K562 (cell line): ENCODE data around the gene SHISAL1. TPM values are rescaled to one million over a fixed set of nuclear protein-coding genes. Genes with fewer than 3 reads are reported as not detected.

Experiments
- ATAC-seq: fragments of 200-7000 bp; cut with Tn5 transposase; 3 replicates; pipeline ENCODE4 v1.9.1; 2020; ENCODE audit warnings: moderate library complexity
- BruUV-seq: library from RNA; stranded (reverse); fragments of 400-500 nt; replicated peaks from 2 replicates; lab custom pipeline; 2021; lab: Mats Ljungman, UMichigan
- CTCF ChIA-PET: fragments of 300-600 bp; formaldehyde crosslinking; extraction: SDS; loops from one replicate; lab custom pipeline; 2021; ENCODE audit warnings: low intra/inter-chr PET ratio; lab: Yijun Ruan, JAX
- POLR2A ChIA-PET: fragments of 300-600, 350-650 bp; sonication (Branson Sonifier 250); formaldehyde crosslinking; extraction: SDS; loops from one replicate; lab custom pipeline; 2021; ENCODE audit warnings: antibody characterized with exemption, inconsistent platforms; lab: Yijun Ruan, JAX
- DNase-seq, 4 experiments: peaks; one replicate each; pipeline versions ENCODE4 v3.0.0 to v3.0.0-alpha.2; 2011 to 2018; ENCODE audit warnings: low spot score in 3 of 4, mixed read lengths in 3 of 4; ENCODE audit errors: extremely low read depth in 1 of 4
- FAIRE-seq: peaks from 2 replicates; lab custom pipeline; 2011; peaks lifted over from hg19 to GRCh38; lab: Jason Lieb, UNC
- H2AFZ ChIP-seq: 2 replicates; pipeline ENCODE4 v1.6.0; 2011; ENCODE audit warnings: low read depth, low read length, control low read depth, inconsistent platforms
- H3K27ac ChIP-seq: fragments of 200-600 bp; 3 replicates; pipeline ENCODE4 v1.8.0; 2011; ENCODE audit warnings: low read depth, mild to moderate bottlenecking, control low read depth, inconsistent platforms, low read length, moderate library complexity, mixed read lengths; ENCODE audit errors: extremely low read depth
- H3K27me3 ChIP-seq, 2 experiments: fragments of 300-600 bp in 1 of 2; 2 replicates in 1 of 2; 3 replicates in 1 of 2; pipeline versions ENCODE4 v1.6.0 to v1.8.0; 2011; ENCODE audit warnings: inconsistent platforms in 2 of 2, low read length in 2 of 2, mild to moderate bottlenecking in 1 of 2, mixed read lengths in 1 of 2, moderate library complexity in 1 of 2; ENCODE audit not compliant: control insufficient read depth in 2 of 2, insufficient read depth in 2 of 2
- H3K36me3 ChIP-seq: fragments of 300-600 bp; 3 replicates; pipeline ENCODE4 v1.8.0; 2011; ENCODE audit warnings: mild to moderate bottlenecking, low read length, inconsistent platforms; ENCODE audit not compliant: control insufficient read depth, insufficient read depth
- H3K4me1 ChIP-seq, 2 experiments: fragments of 200-600 bp in 1 of 2; replicated peaks in 1 of 2; 2 replicates in 1 of 2; 3 replicates in 1 of 2; pipeline versions ENCODE4 v1.5.1 to v1.8.0; 2011; ENCODE audit warnings: inconsistent platforms in 2 of 2, low read length in 2 of 2, mild to moderate bottlenecking in 1 of 2, mixed read lengths in 1 of 2, moderate library complexity in 1 of 2; ENCODE audit not compliant: control insufficient read depth in 2 of 2, insufficient read depth in 2 of 2
- H3K4me2 ChIP-seq: 2 replicates; pipeline ENCODE4 v1.6.1; 2011; ENCODE audit warnings: low read length, control low read depth, inconsistent platforms, mixed read lengths; ENCODE audit not compliant: insufficient read depth
- H3K4me3 ChIP-seq: fragments of 200-600 bp; sonication (generic), shearing (Covaris generic); 2 replicates; pipeline ENCODE4 v1.5.1; 2016; ENCODE audit warnings: control low read depth, inconsistent platforms
- H3K79me2 ChIP-seq: fragments of 200-600 bp; 3 replicates; pipeline ENCODE4 v1.8.0; 2011; ENCODE audit warnings: low read length, inconsistent platforms; ENCODE audit not compliant: control insufficient read depth, insufficient read depth
- H3K9ac ChIP-seq, 2 experiments: 2 replicates each; pipeline versions ENCODE4 v1.6.0 to v1.6.1; 2011; ENCODE audit warnings: low read depth in 2 of 2, low read length in 2 of 2, control low read depth in 1 of 2, inconsistent platforms in 1 of 2, mild to moderate bottlenecking in 1 of 2, mixed read lengths in 1 of 2; ENCODE audit not compliant: insufficient read depth in 1 of 2
- H3K9me1 ChIP-seq: one replicate; pipeline ENCODE4 v1.6.0; 2011; ENCODE audit warnings: inconsistent platforms, mild to moderate bottlenecking, low read length, moderate library complexity; ENCODE audit not compliant: control insufficient read depth, insufficient read depth
- H3K9me3 ChIP-seq: replicated peaks from 2 replicates; pipeline ENCODE4 v1.5.1; 2011; ENCODE audit warnings: low read depth, low read length, inconsistent platforms; ENCODE audit not compliant: control insufficient read depth, insufficient read depth
- H4K20me1 ChIP-seq: replicated peaks from 2 replicates; pipeline ENCODE4 v1.6.1; 2011; ENCODE audit warnings: low read length, inconsistent platforms, mixed read lengths; ENCODE audit not compliant: control insufficient read depth, insufficient read depth
- CBX8 ChIP-seq: fragments of 200-600 bp; sonication (generic); IDR thresholded peaks from 2 replicates; pipeline ENCODE4 v1.6.1; 2012; ENCODE audit warnings: borderline replicate concordance, mixed run types, low read depth, mild to moderate bottlenecking, moderate library complexity, mixed read lengths, low read length, control low read depth, inconsistent platforms; ENCODE audit not compliant: poor library complexity, severe bottlenecking; ENCODE audit errors: extremely low read depth
- CHD1 ChIP-seq: fragments of 200-600 bp; sonication (generic); IDR thresholded peaks from one replicate; pipeline ENCODE4 v1.6.1; 2012; ENCODE audit warnings: mild to moderate bottlenecking, moderate library complexity, low read length, inconsistent platforms
- E2F3 ChIP-seq: fragments of 250-450 bp; sonication (Bioruptor Pico); IDR thresholded peaks from 2 replicates; pipeline ENCODE4 v1.4.0; 2020; ENCODE audit warnings: mild to moderate bottlenecking
- EWSR1 ChIP-seq: fragments of 450-650 bp; IDR thresholded peaks from 2 replicates; pipeline ENCODE4 v1.6.1; 2018; ENCODE audit warnings: borderline replicate concordance, mild to moderate bottlenecking, low read depth, moderate library complexity; ENCODE audit not compliant: partially characterized antibody
- GATA2 ChIP-seq: sonication (generic); formaldehyde crosslinking; IDR thresholded peaks from 2 replicates; pipeline ENCODE4 v1.4.0; 2020; ENCODE audit warnings: mild to moderate bottlenecking, missing genetic modification reagents
- HES1 ChIP-seq: fragments of 450-650 bp; IDR thresholded peaks from 2 replicates; pipeline ENCODE4 v1.6.1; 2016; ENCODE audit warnings: low read depth, mild to moderate bottlenecking, moderate library complexity
- HOXB6 ChIP-seq: fragments of 250-450 bp; sonication (Bioruptor Pico); IDR thresholded peaks from 2 replicates; pipeline ENCODE4 v1.5.1; 2022; ENCODE audit warnings: mild to moderate bottlenecking, borderline replicate concordance
- NBN ChIP-seq: fragments of 450-650 bp; IDR thresholded peaks from 2 replicates; pipeline ENCODE4 v1.6.1; 2016; ENCODE audit warnings: low read depth, mild to moderate bottlenecking
- POLR2AphosphoS2 ChIP-seq: IDR thresholded peaks from 2 replicates; pipeline ENCODE4 v1.6.1; 2012; ENCODE audit warnings: low read length, improper control_type of control experiment
- RNF2 ChIP-seq: sonication (generic); IDR thresholded peaks from 2 replicates; pipeline ENCODE4 v1.6.1; 2016
- SIN3A ChIP-seq, 2 experiments: fragments of 150-350 bp in 1 of 2; IDR thresholded peaks; 2 replicates each; pipeline ENCODE4 v1.6.1; 2011 to 2016; ENCODE audit warnings: borderline replicate concordance in 2 of 2, low read depth in 2 of 2, low read length in 2 of 2, mild to moderate bottlenecking in 2 of 2, moderate library complexity in 2 of 2; ENCODE audit not compliant: control insufficient read depth in 1 of 2
- SMARCE1 ChIP-seq: fragments of 450-650 bp; IDR thresholded peaks from 2 replicates; pipeline ENCODE4 v1.7.1; 2016; ENCODE audit warnings: mild to moderate bottlenecking
- SNIP1 ChIP-seq: fragments of 450-650 bp; IDR thresholded peaks from 2 replicates; pipeline ENCODE4 v1.7.1; 2017; ENCODE audit warnings: low read depth, mild to moderate bottlenecking
- STAT5A ChIP-seq: IDR thresholded peaks from 2 replicates; pipeline ENCODE4 v1.6.1; 2012; ENCODE audit warnings: low read length, inconsistent platforms, borderline replicate concordance
- TEAD2 ChIP-seq: fragments of 450-650 bp; IDR thresholded peaks from 2 replicates; pipeline ENCODE4 v1.6.1; 2016; ENCODE audit warnings: missing genetic modification characterization, control low read depth, missing compliant biosample characterization
- THAP12 ChIP-seq: fragments of 250-450 bp; sonication (Bioruptor Pico); IDR thresholded peaks from 2 replicates; pipeline ENCODE4 v1.9.0; 2021; ENCODE audit warnings: mild to moderate bottlenecking, inconsistent platforms
- ZKSCAN1 ChIP-seq: fragments of 150-350 bp; IDR thresholded peaks from 2 replicates; pipeline ENCODE4 v1.6.1; 2016; ENCODE audit warnings: low read depth, low read length
- ZNF282 ChIP-seq: sonication (generic); formaldehyde crosslinking; IDR thresholded peaks from 2 replicates; pipeline ENCODE4 v1.8.1; 2023; ENCODE audit warnings: missing genetic modification reagents
- ZNF436 ChIP-seq: fragments of 250-450, 450-650 bp; sonication (Bioruptor Pico); formaldehyde crosslinking; IDR thresholded peaks from 2 replicates; pipeline ENCODE4 v1.7.0; 2020; ENCODE audit warnings: mild to moderate bottlenecking
- ZNF778 ChIP-seq: fragments of 450-650 bp; formaldehyde crosslinking; IDR thresholded peaks from 2 replicates; pipeline ENCODE4 v1.4.0; 2020; ENCODE audit warnings: mild to moderate bottlenecking, moderate library complexity
- WGBS: fragments of 100-300 bp; shearing (Covaris generic); methylation state at CpG from one replicate; pipeline ENCODE4 v1.1.6; 2016; ENCODE audit warnings: low coverage, mixed read lengths; ENCODE audit not compliant: insufficient coverage; ENCODE audit errors: missing lambda C conversion rate; 5-methylcytosine and 5-hydroxymethylcytosine counted together
- in situ Hi-C: fragments of 300-500 bp; cut with MboI; formaldehyde crosslinking; loops from 4 replicates; pipeline ENCODE4 v1.15.0; 2018; ENCODE audit warnings: inconsistent platforms, mixed read lengths
- intact Hi-C: fragments of 100-400 bp; cut with micrococcal nuclease; formaldehyde crosslinking; loops from 2 replicates; pipeline ENCODE4 v1.14.2; 2022
- polyA plus RNA-seq, 8 experiments: library from polyadenylated mRNA; depleted of rRNA in 4 of 8; stranded (reverse) in 5 of 8; unstranded in 3 of 8; fragments of >200 nt; fragmentation: Nextera tagmentation in 2 of 8; fragmentation: Illumina TruSeq in 1 of 8; extraction: Ambion mirVana in 2 of 8; extraction: Trizol in 1 of 8; gene quantifications; 2 replicates each; pipeline versions ENCODE4 v1.2.1 to v1.2.3, GENCODE V29; 2011 to 2014; ENCODE audit warnings: inconsistent platforms in 1 of 8, missing spikeins in 1 of 8
- total RNA-seq, 7 experiments: library from RNA; depleted of rRNA in 6 of 7; stranded (reverse); fragments of >200 nt in 6 of 7; fragmentation: Illumina TruSeq in 2 of 7; extraction: Trizol in 2 of 7; gene quantifications; 2 replicates each; pipeline versions ENCODE4 v1.2.1 to v1.2.3, GENCODE V29; 2011 to 2021; ENCODE audit warnings: low replicate concordance in 1 of 7

SHISAL1 gene
- total and polyA plus RNA-seq, 9 of the 15 experiments (the other 6 are each of a cell fraction or from before 2014, with no cell fraction given) = not detected

DNA sequence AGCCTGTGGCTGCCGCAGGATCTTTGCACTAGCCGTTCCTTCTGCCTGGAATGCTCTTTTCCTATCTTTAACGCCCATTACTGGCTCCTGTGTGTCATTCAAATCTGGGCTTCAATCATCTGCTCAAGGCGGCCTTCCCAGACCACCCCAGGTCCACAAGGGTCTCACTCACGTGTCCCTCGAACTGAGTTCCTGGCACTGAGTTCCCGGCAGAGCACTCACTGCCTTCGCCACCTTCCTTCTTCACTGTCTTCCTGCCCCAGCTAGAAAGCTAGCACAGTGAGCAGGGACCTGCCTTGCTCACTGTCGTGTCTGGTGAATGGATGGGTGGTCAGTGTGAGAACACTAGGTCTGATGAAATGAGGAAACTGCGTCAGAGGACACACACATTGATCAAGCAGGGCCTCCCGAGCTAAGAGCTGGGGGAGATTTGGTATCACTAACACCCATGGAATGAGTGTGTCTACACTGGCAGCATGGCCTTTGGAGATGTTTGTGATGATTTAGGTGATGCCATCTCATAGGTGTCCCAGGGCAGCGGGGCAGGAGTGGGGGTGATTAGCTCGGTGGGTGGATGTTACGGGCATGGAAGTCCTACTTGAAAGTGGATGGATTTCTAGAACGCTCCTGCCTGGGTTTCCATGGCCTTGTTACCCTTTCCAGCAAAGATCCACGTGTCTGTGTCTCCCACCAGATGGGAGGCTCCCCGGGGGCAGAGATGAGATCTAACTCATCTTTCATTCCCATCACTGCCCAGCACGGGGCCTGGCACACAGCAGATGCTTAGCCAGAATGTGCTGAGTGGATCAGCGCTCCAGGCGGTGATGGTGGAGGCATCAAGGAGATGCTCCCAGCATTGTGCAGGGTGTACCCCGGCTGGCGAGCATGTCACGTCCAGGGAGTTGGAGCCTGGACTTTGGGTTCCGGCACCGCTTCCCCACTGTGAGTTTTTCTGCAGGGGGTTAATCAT is 64.5 kb downstream of the SHISAL1 start:
- no peak overlapping the region for H3K9ac ChIP-seq
- H3K4me1 ChIP-seq = no peaks in the 10 kb centered on the region
- ChIA-PET POLR2A (no interaction called here), CTCF (no interaction called here)
- no peaks in the 10 kb centered on the region for H4K20me1 ChIP-seq
- 1% methylated on average over 24 of the region's 25 CpGs for WGBS
- H3K9me3 ChIP-seq = no peaks in the 10 kb centered on the region
- no peak for FAIRE-seq
- no peaks in the 10 kb centered on the region for H3K79me2 ChIP-seq
- TF ChIP-seq CBX8 (no peak), SNIP1 (no peak), EWSR1 (no peak), RNF2 (no peak), ZNF282 (no peak), THAP12 (CRISPR knock-in tag) (no peak), SMARCE1 (no peak), ZNF778 (no peak), CHD1 (no peak), ZNF436 (CRISPR knock-in tag) (no peak), POLR2AphosphoS2 (no peak), GATA2 (CRISPR knock-in tag) (no peak), ZKSCAN1 (no peak), E2F3 (CRISPR knock-in tag) (no peak), HOXB6 (CRISPR knock-in tag) (no peak), HES1 (no peak), NBN (no peak), SIN3A (IDR thresholded peaks at IDR 0.05; ENCODE audit: borderline replicate concordance in 2 of 2, control insufficient read depth in 1 of 2, low read depth in 2 of 2, low read length in 2 of 2) (no peak), STAT5A (no peak), TEAD2 (no peak)
- ATAC-seq = no peak
- H2AFZ ChIP-seq = no peak overlapping the region
- no peak overlapping the region for H3K27ac ChIP-seq
- no peaks in the 10 kb centered on the region for H3K9me1 ChIP-seq
- intact Hi-C loops (no loop called here), in situ Hi-C loops (no loop called here)
- no peaks in the 10 kb centered on the region; a peak in 1 of 5 replicates for H3K27me3 ChIP-seq
- no peak overlapping the region for H3K4me2 ChIP-seq
- DNase-seq = no peak
- no peaks in the 10 kb centered on the region for H3K36me3 ChIP-seq
- no peak overlapping the region for H3K4me3 ChIP-seq
- no TSS peak for BruUV-seq
